Adrenal gland (tissue), 5 donors: ENCODE data around the gene NIPA2.

ENCODE experiments used
- CTCF ChIP-seq, 6 experiments: fragments of 450-650 bp in 4 of 6; fragments of 200-600 bp in 2 of 6; sonication (generic) in 1 of 6; IDR thresholded peaks; 1 replicate in 5 of 6; 2 replicates in 1 of 6; pipeline versions ENCODE4 v1.5.1 to v1.8.0; 2016 to 2021; ENCODE audit warnings: antibody characterized with exemption in 6 of 6, mild to moderate bottlenecking in 2 of 6, moderate library complexity in 1 of 6
- POLR2A ChIP-seq, 2 donors: fragments of 450-650 bp; IDR thresholded peaks; one replicate each; pipeline ENCODE4 v1.6.1; 2017; ENCODE audit warnings: antibody characterized with exemption in 2 of 2, mild to moderate bottlenecking in 2 of 2, moderate library complexity in 1 of 2
- donor health status: DM: no; HTN: no; CAD: no.

- no peak for TF ChIP-seq POLR2A (IDR thresholded peaks at IDR 0.05)
- TF ChIP-seq CTCF (IDR thresholded peaks at IDR 0.05): no peak
Measured at GRCh38 chr15:22880068-22880980, 41.9 kb downstream of the NIPA2 start.
